ENCODE results near the gene CYP21A2.

The CYP21A2 gene

GRCh38 chr6:32083812-32084768 is 45.9 kb downstream of the CYP21A2 start:
- no peak for TF ChIP-seq POLR2A (IDR thresholded peaks at IDR 0.05; ENCODE audit: low read depth, low read length)
- DNase-seq (ENCODE audit: insufficient read length, low spot score), result no peak
- FAIRE-seq, result no peak

- FAIRE-seq, result no peak
- TF ChIP-seq POLR2A (IDR thresholded peaks at IDR 0.05; ENCODE audit: low read depth, low read length), result no peak
- no peak for DNase-seq (ENCODE audit: insufficient read length, low spot score)
Observed at GRCh38 chr6:32084780-32085179, 46.6 kb downstream of the CYP21A2 start.

- FAIRE-seq, result no peak
- TF ChIP-seq POLR2A (IDR thresholded peaks at IDR 0.05; ENCODE audit: low read depth, low read length), result no peak
- no peak for DNase-seq (ENCODE audit: insufficient read length, low spot score)
Observed at GRCh38 chr6:32085759-32086459, 47.7 kb downstream of the CYP21A2 start.

- DNase-seq (ENCODE audit: insufficient read length, low spot score) (peak; percentile 98), FAIRE-seq (peak; percentile 77)
- TF ChIP-seq POLR2A (IDR thresholded peaks at IDR 0.05; ENCODE audit: low read depth, low read length), result no peak
Observed at GRCh38 chr6:32086661-32087573, 48.7 kb downstream of the CYP21A2 start.

- no peak for DNase-seq (ENCODE audit: insufficient read length, low spot score)
- no peak for FAIRE-seq
Observed at GRCh38 chr6:32087574-32088486, 49.6 kb downstream of the CYP21A2 start.

GRCh38 chr6:32088487-32089049 is 50.4 kb downstream of the CYP21A2 start:
- FAIRE-seq (no peak), DNase-seq (ENCODE audit: insufficient read length, low spot score) (no peak)
- TF ChIP-seq POLR2A (IDR thresholded peaks at IDR 0.05; ENCODE audit: low read depth, low read length), result no peak

More at GRCh38 chr6:32087574-32088486, 49.6 kb downstream of the CYP21A2 start:
- no peak for TF ChIP-seq POLR2A (IDR thresholded peaks at IDR 0.05; ENCODE audit: low read depth, low read length)

- DNase-seq (ENCODE audit: insufficient read length, low spot score), result no peak
- no peak for TF ChIP-seq POLR2A (IDR thresholded peaks at IDR 0.05; ENCODE audit: low read depth, low read length)
- no peak for FAIRE-seq
Observed at GRCh38 chr6:32089082-32089828, 51.0 kb downstream of the CYP21A2 start.

Measured in H54 (cell line).